RPMI7951 (cell line): ENCODE results near the gene CEP72. TPM values are rescaled to one million over a fixed set of nuclear protein-coding genes. Genes with fewer than 3 reads are reported as not detected.

Source experiments
- total RNA-seq: library from RNA; depleted of rRNA; stranded (reverse); fragments of >200 nt; shearing (Covaris generic); gene quantifications from 2 replicates; pipeline ENCODE4 v1.2.3, GENCODE V29; 2014; rRNA removed

The CEP72 gene
- total RNA-seq, 1 experiment from 2014 or later, result 3.7 TPM

Other genes with a start within 250 kb of the CEP72 start
- 22.7 and 25.2 TPM in 2 replicates for gene EXOC3, start 169.2 kb upstream of the CEP72 start, total RNA-seq
- gene SLC9A3, start 87.9 kb upstream of the CEP72 start, total RNA-seq, result 0.84 and 0.88 TPM in 2 replicates
- gene TPPP, start 81.0 kb downstream of the CEP72 start, total RNA-seq, result 0.72 and 0.98 TPM in 2 replicates
- not detected in 2 replicates for gene ZDHHC11B, start 172.4 kb downstream of the CEP72 start, total RNA-seq
- gene ZDHHC11, start 238.6 kb downstream of the CEP72 start, total RNA-seq, result 0.12 and 0.29 TPM in 2 replicates